Gastroesophageal sphincter (tissue), 4 donors: ENCODE results near the gene IGF2R. TPM values are rescaled to one million over a fixed set of nuclear protein-coding genes. Genes with fewer than 3 reads are reported as not detected.
A peak's percentile ranks its signal among the peaks of the same experiment; 100 is the strongest.

Experiments
- ATAC-seq: fragments of 150-250 bp; one replicate; pipeline ENCODE4 v1.9.1; 2016; ENCODE audit warnings: mild to moderate bottlenecking, moderate library complexity
- H3K27ac ChIP-seq, 4 donors: fragments of 200-600 bp; sonication (generic) in 3 of 4; 1 replicate in 3 of 4; 2 replicates in 1 of 4; pipeline ENCODE4 v1.5.1; 2016 to 2019
- H3K27me3 ChIP-seq: fragments of 200-600 bp; sonication (generic); one replicate; pipeline ENCODE4 v1.5.1; 2019
- H3K36me3 ChIP-seq, 2 donors: fragments of 200-600 bp; sonication (generic); one replicate each; pipeline ENCODE4 v1.5.1; 2019; ENCODE audit warnings: control low read depth in 1 of 2
- H3K4me1 ChIP-seq, 3 donors: fragments of 200-600 bp; sonication (generic); 1 replicate in 2 of 3; 2 replicates in 1 of 3; pipeline ENCODE4 v1.5.1; 2016 to 2019; ENCODE audit warnings: control low read depth in 2 of 3
- H3K4me3 ChIP-seq, 2 donors: fragments of 200-600 bp; sonication (generic); one replicate each; pipeline ENCODE4 v1.5.1; 2019; ENCODE audit warnings: mild to moderate bottlenecking in 1 of 2, moderate library complexity in 1 of 2
- H3K9me3 ChIP-seq, 3 donors: fragments of 200-600 bp; sonication (generic); one replicate each; pipeline ENCODE4 v1.5.1; 2017 to 2019; ENCODE audit warnings: control low read depth in 2 of 3
- EP300 ChIP-seq: sonication (generic); formaldehyde crosslinking; IDR thresholded peaks from one replicate; pipeline ENCODE4 v1.6.1; 2017; ENCODE audit warnings: antibody characterized with exemption, mild to moderate bottlenecking
- POLR2A ChIP-seq, 2 donors: fragments of 450-650 bp; IDR thresholded peaks; one replicate each; pipeline ENCODE4 v1.6.1; 2017; ENCODE audit warnings: antibody characterized with exemption in 2 of 2, mild to moderate bottlenecking in 2 of 2, moderate library complexity in 1 of 2
- POLR2AphosphoS5 ChIP-seq: sonication (generic); formaldehyde crosslinking; IDR thresholded peaks from one replicate; pipeline ENCODE4 v1.6.1; 2017; ENCODE audit warnings: antibody characterized with exemption
- WGBS, 2 donors: methylation state at CpG; one replicate each; pipeline ENCODE4 v1.1.5; 2018; ENCODE audit warnings: low coverage in 1 of 2; 5-methylcytosine and 5-hydroxymethylcytosine counted together
- total RNA-seq, 4 donors: library from RNA; depleted of rRNA; stranded (reverse); fragments of >200 nt; gene quantifications; one replicate each; pipeline ENCODE4 v1.1.0, GENCODE V29; 2016
- TF ChIP-seq, protein P1 (sequence below), 4 experiments: fragments of 200-600 bp in 2 of 4; fragments of 450-650 bp in 2 of 4; sonication (generic) in 1 of 4; IDR thresholded peaks; one replicate each; pipeline ENCODE4 v1.5.1; 2017 to 2019; ENCODE audit warnings: antibody characterized with exemption in 4 of 4, mild to moderate bottlenecking in 2 of 4, moderate library complexity in 2 of 4

The IGF2R gene
- total RNA-seq, 4 donors from 2014 or later = 47.9 to 81.3 (median 52.7) TPM

GRCh38 chr6:160031871-160032270, 63.0 kb downstream of the IGF2R start:
- Histone ChIP-seq H3K9me3 (no peaks in the 10 kb centered on the region), H3K4me3 (no peak overlapping the region), H3K4me1 (peaks cover 0 to 37% (median 15%) of the 10 kb centered on the region in 3 donors), H3K27me3 (no peaks in the 10 kb centered on the region), H3K36me3 (peaks cover 0 to 80% of the 10 kb centered on the region in 2 donors), H3K27ac (no peak overlapping the region)
- TF ChIP-seq, protein P1, sequence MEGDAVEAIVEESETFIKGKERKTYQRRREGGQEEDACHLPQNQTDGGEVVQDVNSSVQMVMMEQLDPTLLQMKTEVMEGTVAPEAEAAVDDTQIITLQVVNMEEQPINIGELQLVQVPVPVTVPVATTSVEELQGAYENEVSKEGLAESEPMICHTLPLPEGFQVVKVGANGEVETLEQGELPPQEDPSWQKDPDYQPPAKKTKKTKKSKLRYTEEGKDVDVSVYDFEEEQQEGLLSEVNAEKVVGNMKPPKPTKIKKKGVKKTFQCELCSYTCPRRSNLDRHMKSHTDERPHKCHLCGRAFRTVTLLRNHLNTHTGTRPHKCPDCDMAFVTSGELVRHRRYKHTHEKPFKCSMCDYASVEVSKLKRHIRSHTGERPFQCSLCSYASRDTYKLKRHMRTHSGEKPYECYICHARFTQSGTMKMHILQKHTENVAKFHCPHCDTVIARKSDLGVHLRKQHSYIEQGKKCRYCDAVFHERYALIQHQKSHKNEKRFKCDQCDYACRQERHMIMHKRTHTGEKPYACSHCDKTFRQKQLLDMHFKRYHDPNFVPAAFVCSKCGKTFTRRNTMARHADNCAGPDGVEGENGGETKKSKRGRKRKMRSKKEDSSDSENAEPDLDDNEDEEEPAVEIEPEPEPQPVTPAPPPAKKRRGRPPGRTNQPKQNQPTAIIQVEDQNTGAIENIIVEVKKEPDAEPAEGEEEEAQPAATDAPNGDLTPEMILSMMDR (IDR thresholded peaks at IDR 0.05) = no peak
- no peak for TF ChIP-seq POLR2AphosphoS5
- no peak for TF ChIP-seq POLR2A (IDR thresholded peaks at IDR 0.05)
- TF ChIP-seq EP300 = no peak
- no peak for ATAC-seq
- WGBS, 2 donors = 95% methylated on average over 10 of the region's 11 CpGs; no CpG with 5 or more reads in 1 of the 2 donors

DNA sequence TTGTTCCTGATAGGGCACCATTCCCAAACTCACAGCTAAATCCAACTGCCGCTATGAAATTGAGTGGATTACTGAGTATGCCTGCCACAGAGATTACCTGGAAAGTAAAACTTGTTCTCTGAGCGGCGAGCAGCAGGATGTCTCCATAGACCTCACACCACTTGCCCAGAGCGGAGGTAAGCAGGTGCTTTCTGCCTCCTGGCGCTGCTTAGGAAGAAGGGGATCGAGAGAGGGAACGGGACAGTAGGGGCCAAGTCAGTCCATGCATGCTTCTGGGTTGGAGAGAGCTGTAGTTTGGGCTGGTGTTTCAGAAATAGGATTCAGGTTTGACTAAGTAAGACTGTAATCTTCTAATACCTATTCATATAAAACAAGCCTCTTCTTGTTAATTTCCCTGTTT, 63.7 kb downstream of the IGF2R start:
- Histone ChIP-seq H3K9me3 (no peaks in the 10 kb centered on the region), H3K27me3 (no peaks in the 10 kb centered on the region), H3K36me3 (peaks cover 0 to 74% of the 10 kb centered on the region in 2 donors)

GRCh38 chr6:160034036-160034930, 65.4 kb downstream of the IGF2R start:
- no peak for ATAC-seq
- no peak overlapping the region for H3K27ac ChIP-seq
- no peaks in the 10 kb centered on the region for H3K9me3 ChIP-seq
- TF ChIP-seq EP300 (no peak), POLR2AphosphoS5 (no peak), POLR2A (IDR thresholded peaks at IDR 0.05) (no peak)
- TF ChIP-seq, protein P1 (IDR thresholded peaks at IDR 0.05) = no peak
- H3K27me3 ChIP-seq = no peaks in the 10 kb centered on the region
- H3K4me1 ChIP-seq = peaks cover 0 to 41% (median 15%) of the 10 kb centered on the region in 3 donors
- H3K36me3 ChIP-seq = peaks cover 0 to 69% of the 10 kb centered on the region in 2 donors
- H3K4me3 ChIP-seq = no peak overlapping the region
- 85 to 86% methylated on average over 14 to 16 of the region's 17 CpGs for WGBS, 2 donors

More for the DNA sequence above, 63.7 kb downstream of the IGF2R start:
- H3K4me3 ChIP-seq = no peak overlapping the region
- 84 to 91% methylated on average over 3 to 7 of the region's 7 CpGs for WGBS, 2 donors
- no peak for TF ChIP-seq EP300
- no peak overlapping the region for H3K27ac ChIP-seq
- H3K4me1 ChIP-seq = peaks cover 0 to 41% (median 15%) of the 10 kb centered on the region in 3 donors
- no peak for ATAC-seq

DNA sequence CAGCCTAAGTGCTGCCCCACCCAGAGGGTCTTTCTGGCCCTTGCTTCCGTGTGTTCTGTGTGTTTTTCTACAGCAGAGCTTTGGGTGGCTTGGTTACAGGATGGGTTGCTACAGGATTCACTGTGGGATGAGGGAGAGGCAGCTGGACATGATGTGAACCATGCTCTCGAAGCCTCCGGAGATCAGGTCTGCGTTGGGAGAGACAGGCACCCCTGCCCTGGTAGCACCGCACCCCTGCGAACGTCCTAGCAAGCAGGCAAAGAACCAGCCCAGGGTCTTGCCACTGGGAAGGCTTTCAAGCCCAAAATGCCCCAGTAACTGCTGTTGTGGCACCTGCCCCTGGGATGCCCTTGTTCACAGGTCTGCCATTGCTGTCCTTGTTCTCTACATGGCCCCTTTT, 66.4 kb downstream of the IGF2R start:
- peak overlapping the region in 2 of 4 donors; percentile 24 to 57 for H3K27ac ChIP-seq
- peaks cover 0 to 31% (median 7%) of the 10 kb centered on the region in 3 donors for H3K4me1 ChIP-seq
- no peaks in the 10 kb centered on the region for H3K9me3 ChIP-seq
- H3K36me3 ChIP-seq = peaks cover 0 to 75% of the 10 kb centered on the region in 2 donors
- H3K4me3 ChIP-seq = no peak overlapping the region
- ATAC-seq = no peak
- TF ChIP-seq POLR2AphosphoS5 (no peak), POLR2A (IDR thresholded peaks at IDR 0.05) (no peak), EP300 (no peak)
- TF ChIP-seq, protein P1 (IDR thresholded peaks at IDR 0.05) = no peak
- H3K27me3 ChIP-seq = no peaks in the 10 kb centered on the region
- 60% methylated on average over 1 of the region's 7 CpGs; no CpG with 5 or more reads in 1 of the 2 donors for WGBS, 2 donors

DNA sequence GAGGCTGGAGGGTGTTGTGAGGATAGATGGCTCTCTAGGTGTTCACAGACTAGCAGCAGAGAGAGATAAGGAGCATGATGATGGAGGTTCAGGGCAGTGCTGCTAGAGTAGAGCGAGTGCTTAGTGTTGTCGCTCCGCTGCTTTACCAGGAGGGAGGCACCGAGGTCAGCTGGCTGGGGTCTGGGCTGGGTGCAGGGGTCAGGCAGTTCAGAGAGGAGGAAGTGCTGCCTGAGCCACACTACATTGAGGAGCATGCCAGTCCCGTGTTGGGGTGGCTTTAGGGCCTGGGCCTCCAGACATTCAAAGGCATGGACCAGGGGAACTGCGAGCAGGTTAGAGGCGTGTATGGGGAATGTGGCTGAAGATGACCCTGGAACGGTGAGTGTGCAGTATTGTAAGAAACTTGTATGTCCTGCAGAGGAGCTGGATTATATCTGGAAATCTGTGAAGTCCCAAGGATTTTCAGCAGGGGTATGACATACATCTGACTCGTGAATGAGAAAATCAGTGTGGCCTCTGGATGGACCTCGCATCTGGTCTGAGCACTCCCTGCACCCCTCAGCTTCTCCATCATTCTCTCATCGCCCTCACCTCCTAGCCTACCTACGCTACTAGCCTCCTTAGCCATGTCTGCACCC, 66.9 kb downstream of the IGF2R start:
- WGBS, 2 donors = 75 to 87% methylated on average over 4 to 9 of the region's 12 CpGs
- Histone ChIP-seq H3K4me1 (peaks cover 0 to 25% (median 3%) of the 10 kb centered on the region in 3 donors), H3K27ac (peak overlapping the region in 3 of 4 donors; percentile 24 to 57 (median 32)), H3K27me3 (no peaks in the 10 kb centered on the region), H3K4me3 (no peak overlapping the region), H3K9me3 (no peaks in the 10 kb centered on the region), H3K36me3 (peaks cover 0 to 80% of the 10 kb centered on the region in 2 donors)
- TF ChIP-seq POLR2A (IDR thresholded peaks at IDR 0.05) (no peak), POLR2AphosphoS5 (no peak), EP300 (no peak)
- TF ChIP-seq, protein P1 (IDR thresholded peaks at IDR 0.05) = no peak
- ATAC-seq = no peak
